Keratinocyte (primary cell): Measurements from ENCODE around the gene OPTC. TPM values are rescaled to one million over a fixed set of nuclear protein-coding genes. Genes with fewer than 3 reads are reported as not detected.
A peak's percentile ranks its signal among the peaks of the same experiment; 100 is the strongest.

Source experiments
- DNase-seq: peaks from one replicate; pipeline ENCODE4 v3.0.0-alpha.2; 2011; ENCODE audit warnings: low read depth, missing footprints, low spot score
- FAIRE-seq: peaks from 2 replicates; lab custom pipeline; 2011; peaks lifted over from hg19 to GRCh38; lab: Jason Lieb, UNC
- H2AFZ ChIP-seq: 2 replicates; pipeline ENCODE4 v1.6.0; 2012; ENCODE audit warnings: low read length, control low read depth, inconsistent platforms; ENCODE audit not compliant: control insufficient read depth
- H3K27ac ChIP-seq: 2 replicates; pipeline ENCODE4 v1.5.1; 2011; ENCODE audit warnings: low read length; ENCODE audit not compliant: control insufficient read depth, insufficient read depth
- H3K27me3 ChIP-seq: 3 replicates; pipeline ENCODE4 v1.6.0; 2011; ENCODE audit warnings: low read length; ENCODE audit not compliant: control insufficient read depth, insufficient read depth; ENCODE audit errors: extremely low read depth
- H3K36me3 ChIP-seq, 2 experiments: 2 replicates in 1 of 2; 3 replicates in 1 of 2; pipeline ENCODE4 v1.5.1; 2011; ENCODE audit warnings: low read length in 2 of 2, mild to moderate bottlenecking in 1 of 2; ENCODE audit not compliant: control insufficient read depth in 2 of 2, insufficient read depth in 2 of 2; ENCODE audit errors: extremely low read depth in 1 of 2
- H3K4me1 ChIP-seq: 3 replicates; pipeline ENCODE4 v1.5.1; 2011; ENCODE audit warnings: low read length; ENCODE audit not compliant: control insufficient read depth, insufficient read depth; ENCODE audit errors: extremely low read depth
- H3K4me2 ChIP-seq: 3 replicates; pipeline ENCODE4 v1.6.0; 2011; ENCODE audit warnings: low read depth, low read length; ENCODE audit not compliant: control insufficient read depth, insufficient read depth; ENCODE audit errors: extremely low read depth
- H3K4me3 ChIP-seq, 3 experiments: fragments of 200-600 bp in 1 of 3; sonication (generic) in 1 of 3; 2 replicates in 2 of 3; 3 replicates in 1 of 3; pipeline ENCODE4 v1.5.1; 2011 to 2016; ENCODE audit warnings: low read length in 3 of 3, mild to moderate bottlenecking in 3 of 3, control low read depth in 2 of 3, inconsistent platforms in 1 of 3, low read depth in 1 of 3, mixed read lengths in 1 of 3, mixed run types in 1 of 3, moderate library complexity in 1 of 3; ENCODE audit not compliant: control insufficient read depth in 2 of 3, insufficient read depth in 2 of 3; ENCODE audit errors: extremely low read depth in 1 of 3
- H3K79me2 ChIP-seq: 2 replicates; pipeline ENCODE4 v1.6.0; 2012; ENCODE audit warnings: low read length; ENCODE audit not compliant: control insufficient read depth, insufficient read depth
- H3K9ac ChIP-seq: 3 replicates; pipeline ENCODE4 v1.6.0; 2011; ENCODE audit warnings: low read length; ENCODE audit not compliant: control insufficient read depth, insufficient read depth; ENCODE audit errors: extremely low read depth
- H3K9me1 ChIP-seq: 3 replicates; pipeline ENCODE4 v1.6.0; 2011; ENCODE audit warnings: low read length; ENCODE audit not compliant: control insufficient read depth, insufficient read depth; ENCODE audit errors: extremely low read depth
- H3K9me3 ChIP-seq: 2 replicates; pipeline ENCODE4 v1.5.1; 2012; ENCODE audit warnings: low read depth, low read length; ENCODE audit not compliant: control insufficient read depth
- H4K20me1 ChIP-seq: 3 replicates; pipeline ENCODE4 v1.6.0; 2011; ENCODE audit warnings: low read length; ENCODE audit not compliant: control insufficient read depth, insufficient read depth; ENCODE audit errors: extremely low read depth
- CTCF ChIP-seq, 3 experiments: IDR thresholded peaks in 1 of 3; conservative IDR thresholded peaks in 1 of 3; optimal IDR thresholded peaks in 1 of 3; 2 replicates in 2 of 3; 3 replicates in 1 of 3; pipeline versions ENCODE3 to v1.5.1; 2011; ENCODE audit warnings: low read length in 3 of 3, mild to moderate bottlenecking in 3 of 3, moderate library complexity in 2 of 3, control low read depth in 1 of 3, inconsistent platforms in 1 of 3; ENCODE audit not compliant: insufficient read depth in 2 of 3; ENCODE audit errors: extremely low read depth in 1 of 3
- EZH2 ChIP-seq: IDR thresholded peaks from one replicate; pipeline ENCODE4 v1.6.1; 2012; ENCODE audit warnings: inconsistent platforms, mild to moderate bottlenecking, low read length, moderate library complexity
- dilution Hi-C: fragments of 300-500 bp; cut with MboI; formaldehyde crosslinking; loops from one replicate; pipeline ENCODE4 v1.7.0; 2020; ENCODE audit warnings: low sequenced_read_pairs; ENCODE audit not compliant: extremely low pct_ligation_motif_present
- polyA plus RNA-seq, 5 experiments: library from polyadenylated mRNA; depleted of rRNA in 3 of 5; stranded (reverse) in 3 of 5; stranded (forward) in 1 of 5; unstranded in 1 of 5; fragments of >200 nt; gene quantifications; 1 replicate in 1 of 5; 2 replicates in 3 of 5; 3 replicates in 1 of 5; pipeline versions ENCODE4 v1.2.1 to v1.2.3, GENCODE V29; 2011 to 2012; ENCODE audit warnings: missing spikeins in 2 of 5, low read depth in 1 of 5, low replicate concordance in 1 of 5

Gene OPTC
- polyA plus RNA-seq, 1 donor (not counting 4 experiments of a cell fraction or from before 2014, with no cell fraction given), result not detected

- dilution Hi-C loops, result no loop called here
These were observed 19.7 kb downstream of the OPTC start for GRCh38 chr1:203513585-203514031.

GRCh38 chr1:203516184-203516583 is 22.2 kb downstream of the OPTC start:
- Histone ChIP-seq H3K9ac (no peak overlapping the region), H3K9me1 (no peaks in the 10 kb centered on the region), H3K4me2 (no peak overlapping the region), H3K79me2 (no peaks in the 10 kb centered on the region), H4K20me1 (no peaks in the 10 kb centered on the region), H2AFZ (no peak overlapping the region), H3K36me3 (no peaks in the 10 kb centered on the region), H3K27ac (no peak overlapping the region), H3K4me3 (no peak overlapping the region), H3K4me1 (peaks cover 59% of the 10 kb centered on the region), H3K27me3 (no peaks in the 10 kb centered on the region), H3K9me3 (no peaks in the 10 kb centered on the region)
- DNase-seq (no peak), FAIRE-seq (no peak)
- TF ChIP-seq CTCF (optimal IDR thresholded peaks at IDR 0.05 in 1 of 3, IDR thresholded peaks at IDR 0.05 in 1 of 3, conservative IDR thresholded peaks at IDR 0.05 in 1 of 3; ENCODE audit: extremely low read depth in 1 of 3, insufficient read depth in 2 of 3, low read length in 3 of 3) (no peak), EZH2 (no peak)
- dilution Hi-C loops, result no loop called here

More at GRCh38 chr1:203513585-203514031, 19.7 kb downstream of the OPTC start:
- Histone ChIP-seq H3K4me3 (no peak overlapping the region), H3K79me2 (no peaks in the 10 kb centered on the region), H3K9me3 (no peaks in the 10 kb centered on the region), H3K4me2 (peak overlapping the region; percentile 58), H4K20me1 (no peaks in the 10 kb centered on the region), H3K27me3 (no peaks in the 10 kb centered on the region), H3K9ac (peak overlapping the region; percentile 29), H2AFZ (peak overlapping the region; percentile 65), H3K9me1 (no peaks in the 10 kb centered on the region), H3K36me3 (no peaks in the 10 kb centered on the region), H3K27ac (peak overlapping the region; percentile 60), H3K4me1 (peaks cover 35% of the 10 kb centered on the region)
- FAIRE-seq (peak; percentile 20), DNase-seq (no peak)
- TF ChIP-seq EZH2 (no peak), CTCF (optimal IDR thresholded peaks at IDR 0.05 in 1 of 3, IDR thresholded peaks at IDR 0.05 in 1 of 3, conservative IDR thresholded peaks at IDR 0.05 in 1 of 3; ENCODE audit: extremely low read depth in 1 of 3, insufficient read depth in 2 of 3, low read length in 3 of 3) (no peak)
